Skeletal muscle tissue (tissue), 4 donors: ENCODE measurements around the gene DNAH1. TPM values are rescaled to one million over a fixed set of nuclear protein-coding genes. Genes with fewer than 3 reads are reported as not detected.

Source experiments
- H3K27ac ChIP-seq: one replicate; pipeline ENCODE4 v1.7.0; 2013; ENCODE audit warnings: mild to moderate bottlenecking, low read depth, low read length, inconsistent platforms
- H3K27me3 ChIP-seq, 3 donors: one replicate each; pipeline ENCODE4 v1.7.0; 2013; ENCODE audit warnings: low read length in 3 of 3; ENCODE audit not compliant: control insufficient read depth in 3 of 3, insufficient read depth in 3 of 3
- H3K36me3 ChIP-seq, 3 donors: one replicate each; pipeline ENCODE4 v1.7.0; 2013; ENCODE audit warnings: low read length in 3 of 3; ENCODE audit not compliant: control insufficient read depth in 3 of 3, insufficient read depth in 3 of 3
- H3K4me1 ChIP-seq, 3 donors: one replicate each; pipeline ENCODE4 v1.7.0; 2013; ENCODE audit warnings: low read length in 3 of 3, mild to moderate bottlenecking in 3 of 3; ENCODE audit not compliant: control insufficient read depth in 3 of 3, insufficient read depth in 3 of 3
- H3K4me3 ChIP-seq, 3 donors: one replicate each; pipeline ENCODE4 v1.7.0; 2013; ENCODE audit warnings: low read length in 3 of 3
- H3K9ac ChIP-seq, 3 donors: one replicate each; pipeline ENCODE4 v1.7.0; 2013; ENCODE audit warnings: low read length in 3 of 3, mild to moderate bottlenecking in 3 of 3, moderate library complexity in 2 of 3, low read depth in 1 of 3
- H3K9me3 ChIP-seq, 3 donors: one replicate each; pipeline ENCODE4 v1.7.0; 2013; ENCODE audit warnings: low read length in 3 of 3; ENCODE audit not compliant: control insufficient read depth in 3 of 3
- total RNA-seq: library from RNA; depleted of rRNA; stranded (reverse); fragments of >200 nt; gene quantifications from one replicate; pipeline ENCODE4 v1.2.3, GENCODE V29; 2014
- donor health status: Osteomylitis.

The DNAH1 gene
- total RNA-seq, 1 donor from 2014 or later = 2.1 TPM

DNA sequence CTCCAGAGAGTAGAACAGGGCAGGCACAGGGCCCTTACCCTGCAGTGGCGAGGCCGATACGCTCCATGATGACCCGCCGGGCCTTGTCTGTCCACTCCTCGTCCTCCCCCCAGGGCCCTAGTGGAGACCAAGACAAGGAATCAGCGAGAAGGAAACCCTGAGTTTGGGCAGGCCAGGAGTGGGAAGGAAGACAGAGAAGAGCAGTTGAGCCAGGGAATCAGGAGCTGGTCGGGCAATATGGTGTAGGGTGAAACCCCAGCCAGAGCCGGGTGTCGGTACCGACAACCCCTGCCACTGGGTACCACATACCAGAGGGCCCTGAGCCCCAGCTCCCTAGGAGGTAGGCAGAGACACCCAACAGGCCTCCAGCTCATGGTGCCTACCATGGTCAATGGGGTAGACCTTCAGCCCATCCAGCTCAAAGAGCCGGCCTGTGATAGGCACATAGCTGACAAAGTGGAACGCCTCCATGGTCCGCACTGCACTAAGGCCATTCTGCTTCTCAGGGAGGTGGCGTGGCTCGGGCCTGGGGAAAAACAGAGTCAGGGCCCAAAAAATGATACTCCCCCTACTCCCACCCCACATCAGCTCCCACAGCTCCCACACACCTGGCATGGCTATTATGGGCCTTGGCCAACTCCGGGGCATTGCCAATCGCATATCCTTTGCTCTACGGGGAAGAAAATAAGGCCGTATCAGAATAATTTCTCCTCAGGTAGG lies 90.8 kb downstream of the DNAH1 start:
- H3K9ac ChIP-seq = no peak overlapping the region
- no peak overlapping the region for H3K4me3 ChIP-seq
- H3K27me3 ChIP-seq = no peaks in the 10 kb centered on the region
- H3K36me3 ChIP-seq = peaks cover 58 to 71% (median 68%) of the 10 kb centered on the region in 3 donors
- peaks cover 33 to 40% (median 33%) of the 10 kb centered on the region in 3 donors for H3K4me1 ChIP-seq
- H3K9me3 ChIP-seq = no peaks in the 10 kb centered on the region
- no peak overlapping the region for H3K27ac ChIP-seq

DNA sequence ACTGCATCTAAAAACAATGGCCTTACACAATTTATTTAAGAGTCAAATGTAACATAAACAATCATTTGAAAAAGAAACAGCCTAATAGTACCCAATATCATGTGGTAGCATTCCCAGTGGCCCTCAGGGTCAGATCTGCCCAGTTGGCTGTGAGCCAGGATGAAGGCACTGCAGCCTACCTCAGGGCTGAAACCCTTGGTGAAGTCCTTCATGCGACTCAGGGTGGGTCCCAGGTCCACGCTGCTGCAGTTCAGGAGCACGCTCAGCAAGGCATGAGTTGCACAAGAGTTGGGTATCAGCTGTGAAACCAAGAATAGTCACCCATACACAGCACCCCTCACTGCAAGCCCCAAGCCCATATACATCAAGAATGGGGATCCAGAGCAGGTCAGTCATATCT lies 91.7 kb downstream of the DNAH1 start:
- H3K36me3 ChIP-seq = peaks cover 50 to 62% (median 59%) of the 10 kb centered on the region in 3 donors
- H3K9me3 ChIP-seq = no peaks in the 10 kb centered on the region
- H3K27me3 ChIP-seq = no peaks in the 10 kb centered on the region
- H3K4me3 ChIP-seq = no peak overlapping the region
- no peak overlapping the region for H3K9ac ChIP-seq
- H3K27ac ChIP-seq = no peak overlapping the region
- H3K4me1 ChIP-seq = peaks cover 41 to 48% (median 42%) of the 10 kb centered on the region in 3 donors

DNA sequence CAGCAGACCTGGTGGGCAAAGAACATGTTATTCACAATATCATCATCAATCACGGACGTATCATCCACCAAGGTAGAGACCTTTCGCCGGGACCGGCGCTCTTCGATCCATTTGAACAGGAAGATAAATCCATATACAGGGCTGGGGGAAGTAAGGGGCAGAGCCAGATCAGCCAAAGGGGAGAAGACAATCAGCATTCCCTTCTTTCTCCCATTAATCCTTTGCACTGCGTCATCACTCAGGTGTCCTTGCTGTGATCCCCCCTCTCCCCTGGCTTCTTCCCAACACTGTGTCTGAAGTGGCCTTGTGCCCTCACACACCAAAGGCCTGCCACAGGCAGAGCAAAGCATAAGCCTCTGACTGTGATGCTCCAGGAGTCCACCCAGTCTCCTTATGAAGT lies 92.3 kb downstream of the DNAH1 start:
- Histone ChIP-seq H3K9me3 (no peaks in the 10 kb centered on the region), H3K4me3 (peak overlapping the region; percentile 93 to 97 (median 93)), H3K9ac (peak overlapping the region; percentile 97 to 98 (median 97)), H3K27ac (peak overlapping the region; percentile 97), H3K4me1 (peaks cover 44 to 55% (median 47%) of the 10 kb centered on the region in 3 donors), H3K27me3 (no peaks in the 10 kb centered on the region), H3K36me3 (peaks cover 43 to 56% (median 53%) of the 10 kb centered on the region in 3 donors)

DNA sequence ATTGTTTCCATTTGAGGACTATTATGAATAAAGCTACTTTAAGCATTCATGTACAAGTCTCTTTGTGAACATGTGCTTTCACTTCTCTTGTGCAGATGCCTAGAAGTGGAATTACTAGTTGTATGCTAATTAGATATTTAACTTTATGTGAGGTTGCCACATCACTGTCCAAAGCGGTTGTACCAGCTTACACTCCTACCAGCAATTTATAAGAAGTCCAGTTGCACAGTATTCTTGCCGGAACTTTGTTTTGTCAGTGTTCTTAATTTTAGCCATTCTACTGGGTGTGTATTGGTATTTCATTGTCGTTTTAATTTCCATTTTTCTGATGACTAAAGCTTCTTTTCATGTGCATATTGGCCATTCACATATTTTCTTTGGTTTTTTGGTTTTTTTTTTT lies 99.7 kb downstream of the DNAH1 start:
- H3K4me3 ChIP-seq = no peak overlapping the region
- H3K27ac ChIP-seq = no peak overlapping the region
- no peaks in the 10 kb centered on the region for H3K9me3 ChIP-seq
- no peak overlapping the region for H3K9ac ChIP-seq
- peaks cover 2 to 5% (median 4%) of the 10 kb centered on the region in 3 donors for H3K36me3 ChIP-seq
- peaks cover 19 to 27% (median 25%) of the 10 kb centered on the region in 3 donors for H3K4me1 ChIP-seq
- H3K27me3 ChIP-seq = no peaks in the 10 kb centered on the region

DNA sequence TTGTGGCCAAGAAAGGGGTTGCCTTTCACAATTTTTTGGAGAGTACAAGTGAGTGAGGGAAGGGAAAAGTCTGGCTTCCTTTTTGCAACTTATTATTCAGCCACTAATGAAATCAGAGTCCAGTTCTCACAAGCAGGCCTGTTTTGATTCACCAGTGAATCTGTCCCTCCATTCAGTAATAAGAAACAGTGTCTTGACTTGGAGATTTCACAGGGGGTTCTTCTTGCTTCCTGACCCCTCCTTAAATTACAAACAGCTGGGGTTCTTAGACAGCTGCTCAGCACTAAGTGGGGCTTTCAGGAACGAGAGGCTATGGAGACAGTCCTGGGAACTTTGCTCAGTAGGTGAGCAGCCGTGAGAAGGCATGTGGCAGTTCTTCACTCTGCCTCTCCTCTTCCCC lies 104.3 kb downstream of the DNAH1 start:
- Histone ChIP-seq H3K4me1 (no peaks in the 10 kb centered on the region), H3K9ac (no peak overlapping the region), H3K36me3 (peaks cover 0 to 7% (median 5%) of the 10 kb centered on the region in 3 donors), H3K27ac (no peak overlapping the region), H3K4me3 (no peak overlapping the region), H3K27me3 (no peaks in the 10 kb centered on the region), H3K9me3 (no peaks in the 10 kb centered on the region)

DNA sequence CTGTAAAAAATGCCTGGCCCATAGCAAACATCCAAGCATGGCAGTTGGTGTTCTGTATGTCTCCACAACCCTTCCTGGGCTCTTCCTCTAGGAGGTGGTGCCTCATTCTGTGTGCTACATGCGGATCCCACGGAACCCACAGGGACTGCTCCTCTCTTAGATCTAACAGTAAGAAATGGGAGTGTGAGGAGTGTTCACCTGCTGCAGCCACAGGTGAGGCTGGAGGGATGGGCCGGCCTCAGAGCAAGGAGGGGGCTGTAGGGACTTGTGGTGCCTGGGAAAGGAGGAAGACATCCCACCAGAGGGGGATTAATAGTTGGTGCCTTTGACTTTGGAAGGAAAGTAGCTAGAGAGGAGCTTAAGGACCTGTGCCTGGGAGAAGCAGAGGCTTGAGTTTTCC lies 106.5 kb downstream of the DNAH1 start:
- H3K4me3 ChIP-seq = no peak overlapping the region
- H3K27ac ChIP-seq = no peak overlapping the region
- H3K4me1 ChIP-seq = no peaks in the 10 kb centered on the region
- H3K9ac ChIP-seq = no peak overlapping the region
- no peaks in the 10 kb centered on the region for H3K9me3 ChIP-seq
- H3K27me3 ChIP-seq = no peaks in the 10 kb centered on the region
- H3K36me3 ChIP-seq = peaks cover 0 to 7% (median 5%) of the 10 kb centered on the region in 3 donors

DNA sequence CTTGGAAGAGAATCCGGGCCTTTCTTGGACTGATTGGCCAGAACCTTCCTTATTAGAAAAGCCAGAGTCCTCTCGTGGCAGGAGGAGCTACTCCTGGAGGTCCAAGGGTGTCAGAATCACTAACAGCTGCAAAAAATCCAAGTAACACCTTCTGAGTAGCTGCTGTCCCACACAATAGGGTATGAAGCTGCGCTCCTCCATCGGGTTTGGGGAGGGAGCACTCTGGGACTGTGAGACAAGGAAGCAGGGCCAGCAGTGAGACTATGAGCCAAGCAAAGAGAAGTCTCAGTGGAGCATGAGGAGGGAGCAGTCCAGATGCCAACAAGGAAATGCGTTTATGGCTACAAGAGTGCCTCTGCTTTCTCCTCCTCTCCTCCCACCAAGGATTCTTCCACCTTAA lies 107.1 kb downstream of the DNAH1 start:
- no peaks in the 10 kb centered on the region for H3K9me3 ChIP-seq
- no peaks in the 10 kb centered on the region for H3K27me3 ChIP-seq
- H3K4me1 ChIP-seq = no peaks in the 10 kb centered on the region
- H3K27ac ChIP-seq = no peak overlapping the region
- no peak overlapping the region for H3K9ac ChIP-seq
- H3K4me3 ChIP-seq = no peak overlapping the region
- peaks cover 0 to 7% (median 5%) of the 10 kb centered on the region in 3 donors for H3K36me3 ChIP-seq

DNA sequence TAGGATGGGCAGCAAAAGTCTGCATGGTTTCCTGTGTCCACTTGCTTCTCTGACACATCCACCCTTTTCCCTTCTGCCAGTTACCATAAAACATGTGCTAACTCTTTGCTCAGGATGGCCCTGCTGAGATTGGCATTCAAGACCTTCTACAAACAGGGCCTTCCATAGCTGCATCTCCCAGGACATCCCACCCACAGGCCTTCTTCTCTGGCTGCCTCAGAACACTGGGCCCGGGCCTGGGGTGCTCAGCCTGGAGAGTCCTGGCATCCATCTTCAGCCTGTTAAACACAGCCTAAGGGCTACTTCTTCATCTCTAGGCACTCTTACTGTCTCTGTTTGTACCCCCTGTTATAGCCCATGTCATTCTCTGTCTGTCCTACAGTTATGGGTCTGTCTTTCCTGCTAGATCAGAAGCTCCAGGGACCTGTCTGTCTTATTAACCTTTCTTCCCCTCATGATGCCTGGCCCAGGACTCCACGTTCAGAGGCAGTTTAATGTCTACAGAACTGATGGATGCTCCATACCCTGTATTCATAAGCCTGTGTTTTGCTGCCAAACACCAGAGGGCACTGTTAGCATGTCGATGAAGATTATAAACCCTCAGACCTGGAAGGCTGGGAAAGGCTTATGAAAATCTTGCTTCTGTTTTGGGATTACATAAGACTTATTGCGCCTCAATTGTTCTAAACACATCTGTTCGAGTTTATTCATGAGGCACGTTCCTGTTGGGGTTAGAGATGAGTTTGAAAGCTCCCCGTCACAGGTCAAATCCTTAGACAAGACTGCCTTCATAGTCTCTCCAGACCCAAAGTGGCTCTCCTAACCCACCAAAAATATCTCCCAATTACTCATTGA lies 112.3 kb downstream of the DNAH1 start:
- H3K4me3 ChIP-seq = no peak overlapping the region
- H3K4me1 ChIP-seq = peaks cover 17 to 32% (median 24%) of the 10 kb centered on the region in 3 donors
- H3K27ac ChIP-seq = peak overlapping the region; percentile 4
- H3K36me3 ChIP-seq = no peaks in the 10 kb centered on the region
- no peaks in the 10 kb centered on the region for H3K9me3 ChIP-seq
- H3K9ac ChIP-seq = no peak overlapping the region
- no peaks in the 10 kb centered on the region for H3K27me3 ChIP-seq

DNA sequence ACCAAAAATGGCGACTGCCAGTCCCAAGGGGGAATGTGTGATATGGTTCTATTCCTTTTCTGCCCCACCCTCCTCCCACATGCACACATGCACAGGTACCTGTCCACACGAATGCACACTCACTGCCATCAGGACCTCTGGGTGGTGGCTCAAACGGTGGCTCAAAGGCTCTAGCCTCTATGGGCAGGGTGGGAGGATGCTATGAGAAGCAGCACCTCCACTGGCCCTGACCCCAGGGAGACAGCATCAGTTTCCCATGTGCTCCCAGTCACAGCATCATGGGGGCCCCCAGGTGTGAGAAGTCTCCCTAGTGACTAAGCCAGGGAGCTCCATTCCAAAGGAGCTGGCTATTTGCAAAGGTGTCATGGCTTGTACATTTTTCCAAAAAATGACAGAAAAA lies 112.9 kb downstream of the DNAH1 start:
- H3K4me3 ChIP-seq = no peak overlapping the region
- no peaks in the 10 kb centered on the region for H3K36me3 ChIP-seq
- peak overlapping the region; percentile 4 for H3K27ac ChIP-seq
- H3K9ac ChIP-seq = no peak overlapping the region
- H3K27me3 ChIP-seq = no peaks in the 10 kb centered on the region
- peaks cover 21 to 38% (median 28%) of the 10 kb centered on the region in 3 donors for H3K4me1 ChIP-seq
- H3K9me3 ChIP-seq = no peaks in the 10 kb centered on the region
